ENCODE results near the gene HOXA3. TPM values are rescaled to one million over a fixed set of nuclear protein-coding genes. Genes with fewer than 3 reads are reported as not detected.
A peak's percentile ranks its signal among the peaks of the same experiment; 100 is the strongest.

HOXA3 gene
- total and polyA plus RNA-seq, 2 of the 8 experiments (the other 6 are each of a cell fraction or from before 2014, with no cell fraction given): not detected

- TF ChIP-seq CHD7 (IDR thresholded peaks at IDR 0.05; ENCODE audit: insufficient replicate concordance, low read length) (no peak), CTCF (IDR thresholded peaks at IDR 0.05; ENCODE audit: control extremely low read depth in 1 of 3, insufficient read depth in 1 of 3, low read depth in 1 of 3, low read length in 3 of 3) (peak; percentile 25 to 47 (median 39); a peak in 3 of 4 replicates), SP1 (IDR thresholded peaks at IDR 0.05; ENCODE audit: low read depth, low read length) (0 out of 2 replicates have a peak, but pooled peaks have one; percentile 4), EZH2 (IDR thresholded peaks at IDR 0.05; ENCODE audit: low read depth, low read length, severe bottlenecking) (peak; percentile 94), SUZ12 (IDR thresholded peaks at IDR 0.05; ENCODE audit: low read length) (peak; percentile 94), SAP30 (IDR thresholded peaks at IDR 0.05; ENCODE audit: insufficient read depth, insufficient replicate concordance, low read length) (no peak)
Observed at GRCh38 chr7:27164367-27165088, 12.1 kb upstream of the HOXA3 start (continued).
